GM06990 (cell line): ENCODE data around the gene DYNLT1.
"Not testable (repeated sequence)": the region's sequence is repeated elsewhere in the genome, so short reads cannot be mapped to it uniquely, and the experiment has no call there.

Source experiments
- DNase-seq: peaks from one replicate; pipeline ENCODE4 v3.0.0-alpha.2; 2011; ENCODE audit not compliant: insufficient read length; ENCODE audit errors: extremely low read depth
- H3K27me3 ChIP-seq: replicated peaks from 2 replicates; pipeline ENCODE4 v1.6.0; 2011; ENCODE audit warnings: low read length; ENCODE audit not compliant: control insufficient read depth, insufficient read depth
- H3K36me3 ChIP-seq: 2 replicates; pipeline ENCODE4 v1.5.1; 2011; ENCODE audit warnings: low read length; ENCODE audit not compliant: control insufficient read depth, insufficient read depth
- H3K4me3 ChIP-seq: replicated peaks from 2 replicates; pipeline ENCODE4 v1.5.1; 2011; ENCODE audit warnings: low read depth, mild to moderate bottlenecking, control low read depth, low read length
- TF ChIP-seq, protein P1 (sequence below): IDR thresholded peaks from 2 replicates; pipeline ENCODE4 v1.5.1; 2011; ENCODE audit warnings: low read length, control low read depth, mild to moderate bottlenecking, inconsistent platforms; ENCODE audit not compliant: insufficient read depth, poor library complexity, severe bottlenecking

The DYNLT1 gene

DNA sequence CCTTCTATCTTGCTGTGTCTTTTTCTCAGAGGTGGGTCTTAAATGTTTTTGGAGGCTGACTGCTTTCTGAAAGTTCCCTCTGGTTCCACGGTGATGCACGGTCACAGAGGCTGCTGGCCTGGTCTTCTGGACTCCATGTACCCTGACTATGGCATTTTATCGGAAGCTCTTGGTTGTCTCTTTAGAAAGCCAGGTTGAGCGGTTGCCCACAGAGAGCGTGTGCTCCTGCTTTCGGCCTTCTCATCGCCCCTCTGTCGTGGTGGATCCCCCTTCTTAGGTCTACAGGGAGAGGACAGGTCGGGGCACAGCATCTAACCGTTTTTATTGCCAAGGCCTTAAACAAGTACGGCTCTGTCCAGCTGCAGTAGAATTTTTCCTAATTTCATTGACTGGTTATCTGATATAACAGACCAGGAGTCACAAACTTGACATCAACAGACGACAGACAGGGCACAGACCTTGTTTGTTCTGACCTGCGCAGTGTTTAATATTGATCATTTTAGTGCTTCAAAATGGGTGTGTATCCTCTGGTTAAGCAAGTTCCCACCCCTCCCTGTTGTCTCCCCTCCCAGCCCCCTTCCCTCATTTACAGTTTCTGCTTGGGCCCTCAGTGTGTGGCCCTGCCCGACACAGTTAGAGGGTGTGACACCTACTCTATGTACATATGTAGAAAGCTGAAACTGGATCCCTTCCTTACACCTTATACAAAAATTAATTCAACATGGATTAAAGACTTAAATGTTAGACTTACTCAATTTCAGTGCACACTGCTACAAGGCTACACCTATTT is 30.0 kb upstream of the DYNLT1 start:
- TF ChIP-seq, protein P1, sequence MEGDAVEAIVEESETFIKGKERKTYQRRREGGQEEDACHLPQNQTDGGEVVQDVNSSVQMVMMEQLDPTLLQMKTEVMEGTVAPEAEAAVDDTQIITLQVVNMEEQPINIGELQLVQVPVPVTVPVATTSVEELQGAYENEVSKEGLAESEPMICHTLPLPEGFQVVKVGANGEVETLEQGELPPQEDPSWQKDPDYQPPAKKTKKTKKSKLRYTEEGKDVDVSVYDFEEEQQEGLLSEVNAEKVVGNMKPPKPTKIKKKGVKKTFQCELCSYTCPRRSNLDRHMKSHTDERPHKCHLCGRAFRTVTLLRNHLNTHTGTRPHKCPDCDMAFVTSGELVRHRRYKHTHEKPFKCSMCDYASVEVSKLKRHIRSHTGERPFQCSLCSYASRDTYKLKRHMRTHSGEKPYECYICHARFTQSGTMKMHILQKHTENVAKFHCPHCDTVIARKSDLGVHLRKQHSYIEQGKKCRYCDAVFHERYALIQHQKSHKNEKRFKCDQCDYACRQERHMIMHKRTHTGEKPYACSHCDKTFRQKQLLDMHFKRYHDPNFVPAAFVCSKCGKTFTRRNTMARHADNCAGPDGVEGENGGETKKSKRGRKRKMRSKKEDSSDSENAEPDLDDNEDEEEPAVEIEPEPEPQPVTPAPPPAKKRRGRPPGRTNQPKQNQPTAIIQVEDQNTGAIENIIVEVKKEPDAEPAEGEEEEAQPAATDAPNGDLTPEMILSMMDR: no peak
- Histone ChIP-seq H3K27me3 (no peaks in the 10 kb centered on the region), H3K36me3 (no peaks in the 10 kb centered on the region), H3K4me3 (no peak overlapping the region)
- DNase-seq: no peak

DNA sequence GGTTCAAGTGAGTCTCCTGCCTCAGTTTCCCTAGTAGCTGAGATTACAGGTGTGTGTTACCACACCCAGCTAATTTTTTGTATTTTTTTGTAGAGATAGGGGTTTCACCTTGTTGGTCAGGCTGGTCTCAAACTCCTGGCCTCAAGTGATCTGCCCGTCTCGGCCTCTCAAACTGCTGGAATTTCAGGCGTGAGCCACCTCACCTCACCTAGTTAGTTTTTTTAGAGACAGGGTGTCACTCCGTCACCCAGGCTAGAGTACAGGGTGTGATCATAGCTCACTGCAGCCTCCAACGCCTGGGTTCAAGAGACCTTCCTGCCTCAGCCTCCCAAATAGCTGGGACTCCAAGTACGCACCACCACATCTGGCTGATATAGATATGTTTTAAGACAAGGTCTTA is 28.2 kb upstream of the DYNLT1 start:
- no peak overlapping the region for H3K4me3 ChIP-seq
- DNase-seq: no peak
- TF ChIP-seq, protein P1: no peak
- no peaks in the 10 kb centered on the region for H3K27me3 ChIP-seq
- H3K36me3 ChIP-seq: no peaks in the 10 kb centered on the region

DNA sequence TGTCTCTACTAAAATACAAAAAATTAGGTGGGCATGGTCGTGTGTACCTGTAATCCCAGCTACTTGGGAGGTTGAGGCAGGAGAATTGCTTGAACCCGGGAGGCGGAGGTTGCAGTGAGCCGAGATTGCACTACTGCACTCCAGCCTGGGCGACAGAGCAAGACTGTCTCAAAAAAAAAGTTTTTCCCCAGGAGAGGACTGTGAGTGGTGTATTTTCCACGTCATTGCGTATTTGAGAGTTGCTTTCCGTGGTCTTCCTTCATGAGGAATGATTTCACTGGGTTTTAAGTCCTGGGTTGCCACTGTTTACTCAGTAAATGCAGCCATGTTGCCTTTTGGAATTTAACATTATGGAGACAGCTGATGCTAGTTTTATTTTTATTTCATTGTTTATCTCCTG is 27.6 kb upstream of the DYNLT1 start:
- H3K4me3 ChIP-seq, DNase-seq, H3K27me3 ChIP-seq: not testable (repeated sequence)

DNA sequence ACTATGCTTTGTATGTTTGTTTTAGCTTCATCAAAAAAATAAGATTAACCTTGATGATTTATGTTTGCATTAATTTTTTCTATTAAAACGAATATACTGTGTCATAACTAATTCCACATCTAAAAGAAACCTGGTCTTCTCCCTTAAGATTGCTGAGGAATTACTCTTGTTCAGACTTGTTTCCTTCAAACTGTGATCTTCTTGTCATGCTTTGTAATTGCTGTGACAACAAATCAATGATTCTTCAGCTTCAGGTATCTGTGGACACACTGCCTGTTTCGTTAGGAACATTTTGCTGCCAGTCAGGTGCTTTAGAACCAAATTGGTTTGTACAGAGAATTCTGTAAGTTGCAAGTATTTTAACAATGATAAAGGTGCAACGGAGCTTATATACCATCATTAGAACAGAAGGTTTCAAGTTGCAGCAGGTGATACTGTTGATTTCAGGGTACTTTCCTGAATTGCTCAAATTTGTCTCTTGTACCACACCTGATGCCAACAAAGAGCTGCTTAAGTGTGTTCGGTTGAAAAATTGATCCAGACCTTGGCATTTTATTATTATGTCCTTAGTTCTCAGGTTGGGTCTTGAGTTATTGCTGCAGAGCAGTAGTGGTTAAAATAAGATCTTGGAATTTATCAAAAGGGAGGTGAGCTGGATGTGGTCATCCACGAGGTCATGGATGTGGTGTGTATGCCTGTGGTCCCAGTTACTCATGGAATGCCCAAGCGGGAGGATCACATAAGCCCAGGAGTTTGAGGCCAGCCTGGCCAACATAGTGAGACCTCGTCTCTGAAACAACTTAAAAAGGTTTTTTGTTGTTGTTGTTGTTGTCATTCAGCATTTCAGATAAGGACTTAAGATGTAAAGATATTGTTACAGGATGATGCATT is 24.8 kb upstream of the DYNLT1 start:
- TF ChIP-seq, protein P1: no peak
- H3K27me3 ChIP-seq: no peaks in the 10 kb centered on the region
- no peaks in the 10 kb centered on the region; the same call in 1 of the 2 replicates for H3K36me3 ChIP-seq

More for the DNA sequence above, 27.6 kb upstream of the DYNLT1 start:
- H3K36me3 ChIP-seq: not testable (repeated sequence)

DNA sequence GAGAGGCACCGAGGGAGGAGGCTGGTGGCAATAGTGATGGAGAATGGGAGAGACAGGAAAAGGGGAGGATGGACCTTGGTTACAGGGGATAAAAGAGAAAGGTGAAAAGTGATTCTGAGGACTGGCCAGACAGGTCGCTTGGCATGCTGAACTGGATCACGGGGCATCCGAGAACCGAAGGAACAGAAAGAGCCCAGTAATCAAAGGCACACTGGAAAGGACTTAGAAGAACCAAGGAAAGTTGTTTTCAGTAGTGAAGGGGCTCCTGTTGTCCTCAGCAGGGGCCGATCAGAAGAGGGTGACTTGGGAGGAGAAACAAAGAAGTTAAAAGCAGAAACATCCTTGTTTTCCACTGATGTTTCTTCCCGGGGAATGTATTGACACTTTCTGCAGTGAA is 24.2 kb upstream of the DYNLT1 start:
- no peak overlapping the region for H3K4me3 ChIP-seq
- TF ChIP-seq, protein P1: no peak
- H3K27me3 ChIP-seq: no peaks in the 10 kb centered on the region
- DNase-seq: no peak
- H3K36me3 ChIP-seq: no peaks in the 10 kb centered on the region; the same call in 1 of the 2 replicates

More for the DNA sequence above, 24.8 kb upstream of the DYNLT1 start:
- no peak overlapping the region for H3K4me3 ChIP-seq
- no peak for DNase-seq
